ENCODE measurements around the gene OR52E5.

The OR52E5 gene

GRCh38 chr11:5932671-5933070, 39.7 kb downstream of the OR52E5 start:
- DNase-seq (ENCODE audit: low spot score) (no peak), FAIRE-seq (no peak)

GRCh38 chr11:5933116-5933515, 40.1 kb downstream of the OR52E5 start:
- DNase-seq (ENCODE audit: low spot score) = no peak
- no peak for FAIRE-seq

GRCh38 chr11:5937868-5938602, 45.0 kb downstream of the OR52E5 start:
- no peak for FAIRE-seq
- no peak for DNase-seq (ENCODE audit: low spot score)

GRCh38 chr11:5938603-5938965, 45.6 kb downstream of the OR52E5 start:
- FAIRE-seq = no peak
- peak; percentile 21 for DNase-seq (ENCODE audit: low spot score)

GRCh38 chr11:5940748-5941147, 47.7 kb downstream of the OR52E5 start:
- DNase-seq (ENCODE audit: low spot score) (no peak), FAIRE-seq (no peak)

GRCh38 chr11:5941951-5942350, 48.9 kb downstream of the OR52E5 start, which contains the start of gene OR56A3:
Gene OR56A3 (plus strand): TSS chr11:5942251. CDS start chr11:5947347, 5,096 bp downstream.
- DNase-seq (ENCODE audit: low spot score) (no peak), FAIRE-seq (no peak)

All from urothelium cell line (cell line).